Fibroblast of gingiva (primary cell): ENCODE measurements around the gene FBXO3.
"Not testable (repeated sequence)": the region's sequence is repeated elsewhere in the genome, so short reads cannot be mapped to it uniquely, and the experiment has no call there.

Experiments
- DNase-seq: peaks from one replicate; pipeline ENCODE4 v3.0.0-alpha.2; 2011; ENCODE audit warnings: low read depth

Gene FBXO3

DNA sequence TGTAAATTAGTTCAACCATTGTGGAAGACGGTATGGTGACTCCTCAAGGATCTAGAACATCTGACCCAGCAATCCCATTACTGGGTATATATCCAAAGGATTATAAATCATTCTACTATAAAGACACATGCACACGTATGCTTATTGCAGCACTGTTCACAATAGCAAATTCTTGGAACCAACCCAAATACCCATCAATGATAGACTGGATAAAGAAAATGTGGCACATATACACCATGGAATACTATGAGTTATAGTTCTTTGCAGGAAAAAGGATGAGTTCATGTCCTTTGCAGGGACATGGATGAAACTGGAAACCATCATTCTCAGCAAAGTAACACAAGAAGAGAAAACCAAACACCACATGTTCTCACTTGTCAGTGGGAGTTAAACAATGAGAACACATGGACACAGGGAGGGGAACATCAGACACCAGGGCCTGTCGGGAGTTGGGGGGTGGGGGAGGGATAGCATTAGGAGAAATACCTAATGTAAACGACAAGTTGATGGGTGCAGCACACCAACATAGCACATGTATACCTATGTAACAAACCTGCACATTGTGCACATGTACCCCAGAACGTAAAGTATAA lies 45.2 kb downstream of the FBXO3 start:
- DNase-seq = not testable (repeated sequence)

DNA sequence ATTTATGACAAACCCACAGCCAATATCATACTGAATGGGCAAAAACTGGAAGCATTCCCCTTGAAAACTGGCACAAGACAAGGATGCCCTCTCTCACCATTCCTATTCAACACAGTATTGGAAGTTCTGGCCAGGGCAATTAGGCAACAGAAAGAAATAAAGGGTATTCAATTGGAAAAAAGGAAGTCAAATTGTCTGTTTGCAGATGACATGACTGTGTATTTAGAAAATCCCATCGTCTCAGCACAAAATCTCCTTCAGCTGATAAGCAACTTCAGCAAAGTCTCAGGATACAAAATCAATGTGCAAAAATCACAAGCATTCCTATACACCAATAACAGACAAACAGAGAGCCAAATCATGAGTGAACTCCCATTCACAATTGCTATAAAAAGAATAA lies 46.8 kb downstream of the FBXO3 start:
- DNase-seq = not testable (repeated sequence)

DNA sequence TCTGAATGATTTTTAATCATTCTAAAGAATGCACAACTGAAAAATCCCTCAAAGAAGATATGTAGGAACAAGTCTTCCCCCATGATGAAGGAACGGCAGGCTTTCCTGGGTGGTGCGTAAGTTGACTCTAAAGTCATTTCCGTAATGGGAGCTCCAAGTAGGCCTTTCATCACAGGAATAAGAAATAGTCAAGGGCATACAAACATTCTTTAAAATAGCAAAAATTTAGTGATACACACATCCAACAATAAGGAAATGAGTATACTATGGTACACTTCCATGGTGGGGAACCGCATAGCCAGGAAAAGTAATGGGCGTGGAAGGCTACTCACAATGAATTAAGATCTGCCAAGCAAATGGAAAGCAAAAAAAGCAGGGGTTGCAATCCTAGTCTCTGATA lies 48.8 kb downstream of the FBXO3 start:
- no peak for DNase-seq

DNA sequence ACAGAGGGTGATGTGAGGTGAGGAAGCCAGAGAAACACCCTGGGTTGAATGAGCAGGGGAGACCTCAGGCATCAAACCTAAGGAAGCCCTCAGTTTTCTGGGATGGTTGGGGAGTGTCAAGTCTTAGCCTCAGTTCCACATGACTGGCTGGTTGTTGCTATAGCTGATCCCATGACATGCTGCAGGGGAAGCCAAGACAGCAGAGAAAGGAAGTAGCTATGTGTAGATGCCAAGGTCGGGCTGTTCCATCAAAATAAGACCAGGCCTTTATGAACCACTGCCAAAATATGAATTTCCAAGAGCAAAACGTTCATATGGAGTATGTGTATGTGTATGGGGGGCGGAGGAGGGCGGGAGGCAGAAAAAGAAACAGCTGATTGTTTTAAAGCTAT lies 49.7 kb downstream of the FBXO3 start:
- DNase-seq = peak; percentile 85

DNA sequence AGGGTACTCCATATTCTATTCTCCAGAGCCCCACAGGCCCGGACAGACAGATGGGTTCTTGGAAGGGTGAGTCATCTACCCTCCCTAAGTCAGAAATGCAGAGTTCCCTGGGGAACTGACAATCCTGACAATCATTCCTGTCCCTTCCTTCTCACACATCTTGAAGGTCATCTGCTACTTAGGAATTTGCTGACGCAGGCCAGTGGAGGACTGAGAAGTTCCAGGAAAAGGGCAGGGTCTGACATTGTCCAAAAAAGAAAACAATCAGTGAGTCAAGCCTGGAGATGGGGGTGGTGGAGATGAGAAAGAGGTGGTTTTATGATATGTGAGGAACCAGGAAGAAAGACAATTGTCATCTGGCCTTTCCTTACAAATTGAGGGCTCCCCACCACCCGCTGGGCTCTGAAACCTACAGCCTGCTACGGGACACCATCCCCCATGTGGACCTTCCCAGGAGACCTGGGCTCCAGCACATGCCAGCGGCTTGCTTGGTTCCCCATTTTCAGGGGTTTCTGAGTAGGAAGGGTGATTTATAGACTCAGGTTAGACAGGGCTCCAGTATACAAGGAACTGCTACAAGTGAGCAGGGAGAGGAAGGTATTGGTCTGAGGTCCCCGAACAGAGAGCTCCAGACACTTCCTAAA lies 51.0 kb downstream of the FBXO3 start:
- peak; percentile 94 for DNase-seq

DNA sequence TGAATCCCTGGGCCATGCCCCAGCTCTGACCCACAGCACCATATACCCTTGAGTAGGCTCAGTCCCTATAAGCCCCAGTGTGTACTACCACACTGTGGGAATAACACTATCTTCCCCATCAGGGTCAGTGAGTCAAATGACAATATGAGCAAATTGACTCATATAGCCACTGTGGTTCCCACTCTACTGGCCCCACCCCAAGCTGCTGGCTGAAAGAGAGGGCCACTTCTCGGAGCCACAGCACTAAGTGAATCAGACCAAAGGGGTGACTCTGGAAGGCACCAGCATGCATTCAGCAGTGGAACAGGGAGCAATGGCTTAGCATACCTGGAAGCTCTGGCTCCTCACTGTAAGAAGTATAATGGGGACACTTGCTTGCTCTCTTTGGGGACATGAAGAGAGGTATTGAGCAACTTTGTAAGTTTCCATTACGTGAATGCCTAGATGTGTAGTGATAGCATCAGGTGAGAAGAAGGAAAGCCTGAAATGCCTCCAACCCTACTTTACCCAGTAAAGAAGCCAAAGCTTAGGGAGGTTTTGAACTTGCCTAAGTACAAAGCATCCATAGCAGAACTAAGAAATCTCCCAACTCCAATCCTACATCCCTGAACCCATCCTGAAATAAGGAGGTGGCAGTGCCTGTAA lies 51.6 kb downstream of the FBXO3 start:
- DNase-seq = no peak

DNA sequence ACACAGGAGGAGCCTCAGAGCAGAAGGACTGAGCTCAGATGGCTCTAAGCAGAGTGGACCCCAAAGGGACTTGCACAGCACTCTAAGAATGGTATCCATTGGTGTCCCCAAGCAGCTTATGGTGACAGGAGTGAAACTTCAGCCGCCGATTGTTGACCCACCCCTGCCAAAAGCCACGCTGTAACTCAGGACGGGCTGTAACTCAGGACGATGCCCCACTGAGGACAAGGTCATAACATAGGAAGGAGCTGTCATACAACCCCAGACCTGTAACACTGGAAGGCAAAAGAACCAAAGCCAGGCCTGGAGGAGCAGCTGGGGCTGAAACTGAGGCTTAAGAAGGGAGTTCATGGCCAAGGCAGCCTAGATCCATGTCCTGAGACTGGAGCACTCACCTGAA lies 52.3 kb downstream of the FBXO3 start:
- DNase-seq = no peak

DNA sequence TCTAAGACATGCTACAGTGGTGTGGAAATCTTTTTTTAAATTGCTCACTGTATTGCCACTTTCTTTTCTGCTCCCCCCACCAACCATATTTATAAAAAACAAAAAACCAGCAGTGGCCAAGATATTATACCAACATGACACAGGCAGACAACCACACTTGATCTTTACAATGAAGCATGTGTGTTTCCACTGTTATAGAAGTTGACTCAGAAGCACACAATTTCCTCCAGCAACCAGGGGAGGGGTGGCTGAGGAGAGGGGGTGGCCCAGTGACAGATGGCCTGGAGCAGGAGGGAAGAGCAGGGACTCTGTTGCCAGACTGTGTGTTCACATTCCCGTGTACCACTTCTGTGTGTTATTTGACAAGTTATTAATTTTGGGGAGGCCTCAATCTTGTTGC lies 52.9 kb downstream of the FBXO3 start:
- peak; percentile 45 for DNase-seq

DNA sequence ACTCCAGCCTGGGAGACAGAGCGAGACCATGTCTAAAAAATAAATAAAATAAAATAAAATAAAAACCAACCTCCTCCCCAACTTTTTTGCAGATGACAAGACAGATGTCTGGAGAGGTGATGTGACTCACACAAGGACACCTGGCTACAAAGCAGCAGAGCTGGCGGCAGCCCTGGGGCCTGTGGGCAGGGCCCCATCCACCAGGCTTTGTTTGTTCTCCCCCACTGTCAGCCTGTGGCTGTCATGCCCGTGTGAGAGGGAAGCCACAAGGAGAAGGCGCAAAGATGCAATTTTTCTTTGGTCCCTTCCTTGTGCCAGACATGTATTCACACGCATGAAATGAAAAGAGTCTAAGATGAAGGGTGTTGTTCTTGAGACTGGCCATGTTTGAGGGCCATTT lies 54.7 kb downstream of the FBXO3 start:
- DNase-seq = no peak

DNA sequence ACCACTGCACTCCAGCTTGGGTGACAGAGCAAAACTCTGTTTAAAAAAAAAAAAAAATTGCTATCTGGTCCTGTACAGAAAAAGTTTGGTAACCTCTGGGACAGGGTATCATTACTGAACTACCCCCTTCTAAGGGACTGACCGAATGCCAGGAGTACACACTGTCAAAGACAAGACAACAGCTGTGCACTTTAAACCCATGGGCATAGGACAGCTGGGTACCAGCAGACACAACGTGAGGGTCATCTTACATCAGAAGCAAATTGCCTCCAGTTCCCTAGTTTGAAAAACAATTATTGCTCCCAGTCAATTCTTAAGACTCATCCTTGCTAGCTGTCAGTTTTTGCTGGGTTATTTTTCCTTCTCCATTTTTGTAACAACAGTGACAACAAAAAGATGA lies 55.9 kb downstream of the FBXO3 start:
- no peak for DNase-seq

DNA sequence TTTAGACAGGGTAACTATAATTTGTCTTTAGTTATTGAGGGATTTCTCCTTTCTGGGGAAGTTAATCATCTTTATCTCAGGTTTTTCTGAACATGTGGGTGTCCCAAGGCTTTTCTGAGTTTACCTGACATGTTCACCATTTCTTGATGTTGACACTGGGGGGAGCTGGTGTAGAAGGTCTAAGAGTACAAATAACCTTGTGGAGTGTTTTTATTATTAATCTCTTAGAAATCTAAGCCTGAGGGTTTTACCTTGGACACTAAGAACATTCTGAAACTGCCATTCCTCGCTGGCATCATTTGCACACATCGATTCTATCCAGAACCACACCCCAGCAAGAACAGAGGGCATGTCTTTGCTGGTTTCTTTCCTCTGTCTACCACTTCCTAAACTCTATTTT lies 58.1 kb downstream of the FBXO3 start:
- DNase-seq = no peak

DNA sequence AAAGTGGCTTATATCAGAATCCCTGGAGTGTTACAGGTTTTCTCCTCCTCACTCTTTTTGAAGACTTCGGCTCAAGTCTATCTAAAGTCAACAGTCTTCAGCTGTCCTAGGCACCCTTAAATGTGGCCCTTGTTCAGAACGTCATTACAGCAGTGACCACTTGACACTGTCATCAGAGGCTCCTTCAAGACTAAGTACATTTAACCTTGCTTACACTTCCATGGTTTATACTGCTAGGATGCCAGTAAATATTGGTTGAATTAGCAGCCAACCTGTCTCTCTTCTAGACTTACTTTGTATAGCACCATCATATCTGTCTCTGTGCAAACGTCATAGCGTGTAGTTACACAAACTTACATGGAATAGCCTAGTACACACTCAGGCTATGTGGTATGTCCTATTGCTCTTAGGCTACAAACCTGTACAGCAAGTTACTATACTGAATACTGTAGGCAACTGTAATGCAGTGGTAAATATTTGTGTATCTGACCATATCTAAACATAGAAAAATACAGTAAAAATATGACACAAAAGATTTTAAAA lies 60.4 kb downstream of the FBXO3 start:
- no peak for DNase-seq

DNA sequence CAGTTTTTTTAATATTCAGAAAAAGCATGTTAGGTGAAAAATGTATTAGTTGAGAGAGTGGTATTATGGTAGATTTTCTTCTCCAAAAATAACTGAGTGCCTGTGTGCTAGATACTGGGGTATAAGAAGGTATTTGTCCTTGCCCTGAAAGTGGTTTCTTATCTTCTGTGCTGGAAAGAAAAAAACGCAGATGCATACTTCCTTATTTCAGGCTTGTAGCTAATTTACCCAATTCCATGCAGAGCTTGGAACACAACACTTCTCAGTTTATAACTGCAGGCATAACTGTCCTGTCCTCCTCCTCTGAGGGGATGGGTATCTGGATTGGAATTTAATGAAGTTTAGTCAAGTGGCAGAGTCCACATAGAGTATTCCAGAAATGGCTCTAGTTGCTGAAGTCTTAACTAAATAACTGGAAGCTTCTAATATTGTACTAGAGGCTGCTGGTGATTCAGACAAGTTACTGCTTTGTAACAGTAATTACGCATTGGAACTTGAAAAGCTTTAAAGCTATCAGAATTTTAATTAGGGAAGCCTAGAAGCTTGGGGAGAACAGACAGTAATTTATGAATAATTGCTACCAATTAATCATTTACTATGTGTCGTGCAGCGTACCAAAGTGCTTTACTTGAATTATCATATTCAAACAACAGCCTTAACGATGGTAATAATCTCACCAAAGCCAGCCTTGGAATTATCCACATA lies 61.0 kb downstream of the FBXO3 start:
- no peak for DNase-seq

DNA sequence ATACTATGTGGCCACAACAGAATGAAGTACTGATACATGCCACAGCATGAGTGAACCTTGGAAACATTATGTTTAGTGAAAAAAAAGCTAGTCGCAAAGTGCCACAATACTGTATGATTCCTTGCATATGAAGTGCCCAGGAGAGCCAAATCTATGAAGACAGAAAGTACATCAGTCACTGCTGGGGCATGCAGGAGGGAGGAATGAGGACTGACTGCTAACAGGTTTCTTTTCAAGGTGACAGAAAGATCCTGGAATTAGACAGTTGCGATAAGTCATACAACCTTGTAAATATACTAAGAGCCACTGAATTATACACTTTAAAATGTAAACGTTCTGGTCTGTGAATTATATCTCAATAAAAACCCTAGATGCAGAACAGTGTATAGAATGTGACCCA lies 61.9 kb downstream of the FBXO3 start:
- no peak for DNase-seq

DNA sequence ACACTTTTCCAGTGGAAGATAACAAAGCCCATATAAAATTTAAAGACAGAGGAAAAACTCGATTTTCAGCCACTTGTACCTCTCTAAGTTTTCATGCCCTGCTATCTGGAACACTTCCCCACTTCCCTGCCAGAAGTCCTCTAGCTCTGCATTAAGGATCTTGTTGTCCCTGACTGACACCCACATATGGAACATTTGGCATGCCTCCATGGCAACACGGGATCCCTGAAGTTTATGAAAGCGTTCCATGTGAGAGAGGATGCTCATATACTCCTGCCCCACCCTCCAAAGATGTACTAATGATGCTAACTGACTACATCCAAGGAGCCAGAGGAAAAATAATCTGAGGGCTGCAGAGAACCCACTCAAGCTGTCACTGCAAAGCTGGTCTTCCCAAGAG lies 64.9 kb downstream of the FBXO3 start:
- no peak for DNase-seq

DNA sequence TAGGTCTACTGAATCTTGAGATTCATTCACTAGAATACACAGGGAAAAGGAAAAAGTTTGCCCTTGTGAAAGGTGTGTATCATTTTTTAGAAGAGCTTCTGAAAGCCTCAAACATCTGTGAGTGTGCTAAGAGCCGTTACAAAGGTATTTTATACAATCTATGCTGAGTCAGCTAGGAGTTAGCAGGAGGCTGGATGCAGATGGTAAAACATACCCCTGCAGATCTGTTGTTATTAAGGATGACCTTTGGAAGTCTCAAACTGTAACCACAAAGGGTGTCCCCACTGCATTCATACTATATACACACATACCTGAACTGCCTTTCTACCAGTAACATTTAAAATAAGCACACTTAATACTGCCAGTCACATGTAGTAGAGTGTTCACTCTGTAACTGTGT lies 65.3 kb downstream of the FBXO3 start:
- no peak for DNase-seq

DNA sequence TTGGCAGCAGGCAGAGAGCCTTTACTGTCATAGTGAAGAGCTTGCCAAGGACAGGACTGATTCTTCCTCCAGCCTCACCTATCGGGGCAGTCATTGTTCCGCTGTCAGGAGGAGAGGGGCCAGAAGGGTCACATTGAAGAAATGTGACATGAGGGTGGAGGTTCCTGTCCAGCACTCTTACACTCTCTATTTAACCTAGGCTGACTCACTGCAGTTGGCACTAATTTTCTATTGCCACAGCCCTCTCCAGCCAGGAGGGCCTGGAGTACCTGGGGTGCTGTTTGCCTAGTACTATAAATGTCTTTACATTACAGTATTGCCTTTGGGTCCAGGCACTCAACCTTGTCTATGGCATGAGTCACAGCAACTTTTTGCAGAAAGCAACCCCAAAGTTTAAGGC lies 66.5 kb downstream of the FBXO3 start:
- not testable (repeated sequence) for DNase-seq

DNA sequence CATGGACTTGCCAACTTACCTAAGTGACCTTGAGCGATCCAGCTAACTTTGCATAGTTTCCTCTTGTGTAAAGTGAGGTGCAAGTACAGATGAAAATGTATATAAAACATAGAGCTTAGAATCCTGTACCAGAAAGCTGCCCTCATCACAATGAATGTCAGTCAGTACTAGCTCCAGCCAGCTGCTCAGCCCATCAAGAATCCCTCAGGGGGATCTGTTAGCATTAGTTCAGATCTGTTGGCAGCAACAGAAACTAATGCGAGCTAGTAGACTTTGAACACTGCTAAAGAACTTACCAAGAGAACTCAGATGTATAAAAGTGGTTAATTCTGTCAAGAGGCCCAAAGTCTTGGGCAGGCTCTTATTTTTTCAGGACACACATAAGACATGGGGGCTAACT lies 67.4 kb downstream of the FBXO3 start:
- DNase-seq = no peak

DNA sequence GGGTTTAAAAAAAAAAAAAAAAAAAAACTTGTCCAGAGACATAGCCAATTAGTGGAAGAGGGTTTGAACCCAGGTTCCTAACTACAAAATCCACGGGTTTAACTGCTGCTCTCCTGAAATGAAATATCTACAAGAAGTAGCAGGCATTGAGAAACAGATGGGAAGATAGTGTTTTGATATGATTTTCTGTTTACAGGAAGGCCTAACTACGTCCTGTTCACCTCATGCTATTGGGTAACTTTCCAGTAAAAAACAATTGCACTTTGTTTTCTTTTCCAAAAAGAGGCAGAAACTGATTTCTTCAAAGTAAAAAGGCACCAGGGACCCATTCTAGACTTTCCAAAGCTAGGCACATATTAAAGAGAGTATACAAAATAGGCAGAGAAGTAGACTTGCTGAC lies 67.8 kb downstream of the FBXO3 start:
- DNase-seq = peak; percentile 42

DNA sequence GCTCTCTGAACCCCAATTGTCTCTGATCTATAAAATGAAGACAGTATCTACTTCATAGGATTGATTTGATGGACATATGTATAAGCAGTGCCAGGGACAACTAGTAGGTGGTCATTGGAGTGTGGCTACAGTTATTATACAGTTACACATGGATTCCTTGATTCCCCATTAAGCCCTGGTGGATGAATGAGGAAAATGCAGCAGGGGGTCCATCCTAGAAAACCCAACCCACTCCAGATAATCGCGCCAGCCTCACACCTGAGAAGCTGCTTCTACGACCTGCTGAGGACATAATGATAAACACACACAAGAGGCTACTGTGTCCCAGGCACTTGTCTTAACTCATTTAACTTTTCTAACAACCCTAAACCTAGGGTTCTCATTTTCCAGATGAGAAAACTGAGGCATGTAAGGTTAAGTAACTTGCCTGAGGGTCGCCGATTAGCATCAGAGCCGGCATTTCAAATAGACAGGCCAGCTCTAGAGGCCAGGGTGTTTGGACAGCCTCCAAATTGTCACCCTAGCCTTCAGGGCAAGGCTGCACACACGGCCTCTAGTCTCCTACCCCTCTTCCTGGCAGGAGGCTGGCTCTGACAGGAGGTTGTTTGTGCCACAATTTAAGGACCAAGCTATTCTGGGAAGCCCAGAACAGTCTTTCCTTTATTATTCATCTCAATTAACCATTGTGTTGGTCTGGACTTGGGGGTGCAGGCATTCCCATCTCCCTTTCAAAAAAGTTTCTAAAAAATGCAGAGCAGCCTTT lies 69.9 kb downstream of the FBXO3 start:
- no peak for DNase-seq

DNA sequence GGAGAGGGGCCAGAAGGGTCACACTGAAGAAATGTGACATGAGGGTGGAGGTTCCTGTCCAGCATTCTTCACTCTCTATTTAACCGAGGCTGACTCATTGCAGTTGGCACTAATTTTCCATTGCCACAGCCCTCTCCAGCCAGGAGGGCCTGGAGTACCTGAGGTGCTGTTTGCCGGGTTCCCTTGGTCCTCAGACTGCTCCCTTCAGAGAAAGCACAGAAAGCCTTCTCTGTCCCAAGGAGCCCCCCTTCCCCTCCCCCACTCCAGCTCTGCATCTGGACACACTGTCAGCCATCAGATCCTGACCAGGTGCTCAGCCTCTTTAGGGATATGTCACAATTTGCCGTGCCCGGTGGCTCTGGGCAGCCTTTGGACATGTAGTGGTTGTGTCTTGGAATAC lies 70.5 kb downstream of the FBXO3 start:
- DNase-seq = peak; percentile 30

DNA sequence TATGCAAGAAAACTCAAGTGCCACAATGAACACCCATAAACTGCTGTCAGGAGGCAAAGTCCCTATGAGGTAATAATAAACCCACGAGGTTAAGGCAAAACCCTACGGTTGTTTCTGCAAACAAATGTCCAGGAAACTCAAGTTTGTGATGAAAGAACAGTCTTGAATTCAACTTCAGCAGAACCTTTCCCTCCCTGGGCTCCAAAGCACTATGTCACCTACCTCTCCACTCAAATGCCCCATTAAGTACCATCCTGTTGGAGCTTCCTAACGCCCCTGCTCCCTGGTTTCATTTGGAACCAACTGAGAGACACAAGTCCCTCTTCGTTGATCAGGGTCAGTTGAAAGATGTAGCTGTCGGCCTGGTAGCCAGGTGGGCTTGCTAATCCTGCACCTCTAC lies 71.1 kb downstream of the FBXO3 start:
- DNase-seq = no peak
